Parathyroid adenoma (tissue), 2 donors: ENCODE data around the gene APBB2.

ENCODE experiments used
- H2AFZ ChIP-seq: fragments of 300-600 bp; sonication (generic); one replicate; pipeline ENCODE4 v1.7.0; 2017; ENCODE audit warnings: antibody characterized with exemption, mild to moderate bottlenecking
- H3K27ac ChIP-seq: fragments of 300-600 bp; sonication (generic); one replicate; pipeline ENCODE4 v1.7.0; 2017
- H3K27me3 ChIP-seq: fragments of 300-600 bp; sonication (generic); one replicate; pipeline ENCODE4 v1.7.0; 2017; ENCODE audit warnings: low read length; ENCODE audit not compliant: control insufficient read depth, insufficient read depth
- H3K36me3 ChIP-seq: fragments of 300-600 bp; sonication (generic); one replicate; pipeline ENCODE4 v1.7.0; 2017; ENCODE audit warnings: low read length; ENCODE audit not compliant: control insufficient read depth, insufficient read depth
- H3K4me1 ChIP-seq: fragments of 300-600 bp; sonication (generic); one replicate; pipeline ENCODE4 v1.7.0; 2017; ENCODE audit warnings: control low read depth
- H3K4me2 ChIP-seq: fragments of 300-600 bp; sonication (generic); one replicate; pipeline ENCODE4 v1.7.0; 2017; ENCODE audit warnings: low read length
- H3K4me3 ChIP-seq: fragments of 300-600 bp; sonication (generic); one replicate; pipeline ENCODE4 v1.7.0; 2017; ENCODE audit warnings: low read depth, low read length
- H3K79me2 ChIP-seq: fragments of 300-600 bp; sonication (generic); one replicate; pipeline ENCODE4 v1.7.0; 2017; ENCODE audit warnings: control low read depth
- H3K9ac ChIP-seq: fragments of 300-600 bp; sonication (generic); one replicate; pipeline ENCODE4 v1.7.0; 2017; ENCODE audit warnings: mild to moderate bottlenecking
- H3K9me3 ChIP-seq: fragments of 300-600 bp; sonication (generic); one replicate; pipeline ENCODE4 v1.7.0; 2017; ENCODE audit warnings: low read length; ENCODE audit not compliant: control insufficient read depth
- TF ChIP-seq, protein P1 (sequence below): fragments of 300-600 bp; sonication (generic); IDR thresholded peaks from one replicate; pipeline ENCODE4 v1.7.0; 2017; ENCODE audit warnings: antibody characterized with exemption, mild to moderate bottlenecking
- donor health status: primary hyperparathyroidism.

Gene APBB2

GRCh38 chr4:40916218-40916555 is 298.2 kb downstream of the APBB2 start:
- TF ChIP-seq, protein P1, sequence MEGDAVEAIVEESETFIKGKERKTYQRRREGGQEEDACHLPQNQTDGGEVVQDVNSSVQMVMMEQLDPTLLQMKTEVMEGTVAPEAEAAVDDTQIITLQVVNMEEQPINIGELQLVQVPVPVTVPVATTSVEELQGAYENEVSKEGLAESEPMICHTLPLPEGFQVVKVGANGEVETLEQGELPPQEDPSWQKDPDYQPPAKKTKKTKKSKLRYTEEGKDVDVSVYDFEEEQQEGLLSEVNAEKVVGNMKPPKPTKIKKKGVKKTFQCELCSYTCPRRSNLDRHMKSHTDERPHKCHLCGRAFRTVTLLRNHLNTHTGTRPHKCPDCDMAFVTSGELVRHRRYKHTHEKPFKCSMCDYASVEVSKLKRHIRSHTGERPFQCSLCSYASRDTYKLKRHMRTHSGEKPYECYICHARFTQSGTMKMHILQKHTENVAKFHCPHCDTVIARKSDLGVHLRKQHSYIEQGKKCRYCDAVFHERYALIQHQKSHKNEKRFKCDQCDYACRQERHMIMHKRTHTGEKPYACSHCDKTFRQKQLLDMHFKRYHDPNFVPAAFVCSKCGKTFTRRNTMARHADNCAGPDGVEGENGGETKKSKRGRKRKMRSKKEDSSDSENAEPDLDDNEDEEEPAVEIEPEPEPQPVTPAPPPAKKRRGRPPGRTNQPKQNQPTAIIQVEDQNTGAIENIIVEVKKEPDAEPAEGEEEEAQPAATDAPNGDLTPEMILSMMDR = no peak
- Histone ChIP-seq H3K4me3 (no peak overlapping the region), H2AFZ (no peak overlapping the region), H3K79me2 (no peaks in the 10 kb centered on the region), H3K4me1 (no peaks in the 10 kb centered on the region), H3K36me3 (no peaks in the 10 kb centered on the region), H3K27me3 (no peaks in the 10 kb centered on the region), H3K9me3 (no peaks in the 10 kb centered on the region), H3K9ac (no peak overlapping the region), H3K4me2 (no peak overlapping the region), H3K27ac (no peak overlapping the region)

- no peak overlapping the region for H3K27ac ChIP-seq
- no peak overlapping the region for H3K4me3 ChIP-seq
- H3K27me3 ChIP-seq = no peaks in the 10 kb centered on the region
- no peaks in the 10 kb centered on the region for H3K36me3 ChIP-seq
- H3K9ac ChIP-seq = no peak overlapping the region
- H3K4me1 ChIP-seq = no peaks in the 10 kb centered on the region
- no peak overlapping the region for H2AFZ ChIP-seq
- no peaks in the 10 kb centered on the region for H3K9me3 ChIP-seq
- H3K79me2 ChIP-seq = no peaks in the 10 kb centered on the region
- TF ChIP-seq, protein P1 = no peak
- no peak overlapping the region for H3K4me2 ChIP-seq
Observed at GRCh38 chr4:40915318-40916217, 298.8 kb downstream of the APBB2 start.

GRCh38 chr4:40912460-40913184 is 301.7 kb downstream of the APBB2 start:
- Histone ChIP-seq H3K4me2 (no peak overlapping the region), H3K79me2 (no peaks in the 10 kb centered on the region), H3K27me3 (no peaks in the 10 kb centered on the region), H3K4me3 (no peak overlapping the region), H2AFZ (no peak overlapping the region), H3K4me1 (no peaks in the 10 kb centered on the region), H3K9me3 (no peaks in the 10 kb centered on the region), H3K36me3 (no peaks in the 10 kb centered on the region), H3K27ac (no peak overlapping the region), H3K9ac (no peak overlapping the region)
- TF ChIP-seq, protein P1 = no peak

- H3K4me3 ChIP-seq = no peak overlapping the region
- H3K27me3 ChIP-seq = no peaks in the 10 kb centered on the region
- H3K9ac ChIP-seq = no peak overlapping the region
- H3K4me2 ChIP-seq = no peak overlapping the region
- H2AFZ ChIP-seq = no peak overlapping the region
- H3K79me2 ChIP-seq = no peaks in the 10 kb centered on the region
- TF ChIP-seq, protein P1 = no peak
- no peaks in the 10 kb centered on the region for H3K4me1 ChIP-seq
- H3K27ac ChIP-seq = no peak overlapping the region
- H3K9me3 ChIP-seq = no peaks in the 10 kb centered on the region
- no peaks in the 10 kb centered on the region for H3K36me3 ChIP-seq
Observed at GRCh38 chr4:40910706-40911105, 303.6 kb downstream of the APBB2 start.
